NCI-H524 treated with DMSO at 0.1 percent for 48 hours (cell line): ENCODE results near the gene PRPSAP2.

Experiments used
- DNase-seq: peaks from one replicate; lab custom pipeline; 2025; lab: John Stamatoyannopoulos, UW

The PRPSAP2 gene

GRCh38 chr17:18962494-18962815, 104.5 kb downstream of the PRPSAP2 start:
- no peak for DNase-seq

DNA sequence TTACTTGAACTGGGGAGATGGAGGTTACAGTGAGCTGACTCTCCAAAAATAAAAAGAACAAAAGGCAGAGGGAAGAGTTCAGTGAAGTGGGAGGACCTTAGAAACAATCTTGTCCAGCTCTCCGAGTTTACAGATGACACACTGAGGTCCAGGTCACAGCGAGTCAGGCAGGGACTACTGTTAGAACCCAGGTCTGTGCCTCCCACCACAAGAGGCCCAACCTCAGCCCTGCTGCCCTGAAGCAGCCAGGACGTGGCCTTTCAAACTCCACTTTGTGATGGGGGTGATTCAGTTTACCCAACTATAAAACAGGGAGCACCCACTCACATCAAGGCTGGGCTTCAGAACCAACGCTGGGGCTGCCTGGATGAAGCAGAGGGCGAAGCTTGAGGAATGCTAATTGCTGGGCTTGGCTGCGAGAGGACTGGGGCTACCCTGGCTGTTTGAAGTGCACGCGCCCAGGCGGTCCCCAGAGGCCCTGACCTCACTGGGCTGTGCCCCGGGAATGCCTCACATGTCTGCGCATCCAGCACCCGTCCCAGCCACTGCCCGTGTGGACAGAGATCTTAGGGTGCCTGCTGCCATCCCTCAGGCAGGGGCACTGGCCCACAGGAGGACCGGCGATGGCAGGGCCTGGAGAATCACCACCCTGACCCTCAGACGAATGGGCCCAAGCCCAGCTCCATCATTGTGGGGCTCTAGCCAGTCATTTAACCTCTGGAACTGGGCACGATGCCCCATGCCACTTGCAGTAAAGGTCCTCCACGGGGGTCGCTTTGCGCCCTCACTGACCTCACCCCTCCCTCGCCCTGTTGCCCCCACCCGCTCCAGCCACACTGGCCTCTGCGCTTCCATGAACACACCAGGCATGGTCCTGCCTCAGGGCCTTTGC, 105.4 kb downstream of the PRPSAP2 start:
- no peak for DNase-seq

- no peak for DNase-seq
These were observed 106.1 kb downstream of the PRPSAP2 start for GRCh38 chr17:18964018-18964351.

DNA sequence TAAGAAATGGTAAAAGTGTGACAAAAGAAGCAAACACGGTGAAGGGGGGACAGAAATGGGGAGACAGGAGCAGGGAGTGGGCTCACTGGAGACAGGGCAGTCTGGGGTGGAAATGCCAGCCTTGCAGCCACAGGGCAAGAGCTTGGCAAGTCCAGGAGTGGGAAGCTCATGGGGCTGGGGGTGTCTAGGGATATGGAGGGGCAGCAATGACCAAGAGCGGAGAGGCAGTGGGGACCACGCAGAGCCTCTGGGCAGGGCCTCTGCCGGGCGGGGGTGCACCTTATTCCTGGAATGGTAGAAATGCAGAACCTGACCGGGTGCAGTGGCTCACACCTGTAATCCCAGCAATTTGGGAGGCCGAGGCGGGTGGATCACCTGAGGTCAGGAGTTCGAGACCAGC, 106.6 kb downstream of the PRPSAP2 start:
- no peak for DNase-seq

GRCh38 chr17:18965530-18966236, 107.8 kb downstream of the PRPSAP2 start:
- no peak for DNase-seq

DNA sequence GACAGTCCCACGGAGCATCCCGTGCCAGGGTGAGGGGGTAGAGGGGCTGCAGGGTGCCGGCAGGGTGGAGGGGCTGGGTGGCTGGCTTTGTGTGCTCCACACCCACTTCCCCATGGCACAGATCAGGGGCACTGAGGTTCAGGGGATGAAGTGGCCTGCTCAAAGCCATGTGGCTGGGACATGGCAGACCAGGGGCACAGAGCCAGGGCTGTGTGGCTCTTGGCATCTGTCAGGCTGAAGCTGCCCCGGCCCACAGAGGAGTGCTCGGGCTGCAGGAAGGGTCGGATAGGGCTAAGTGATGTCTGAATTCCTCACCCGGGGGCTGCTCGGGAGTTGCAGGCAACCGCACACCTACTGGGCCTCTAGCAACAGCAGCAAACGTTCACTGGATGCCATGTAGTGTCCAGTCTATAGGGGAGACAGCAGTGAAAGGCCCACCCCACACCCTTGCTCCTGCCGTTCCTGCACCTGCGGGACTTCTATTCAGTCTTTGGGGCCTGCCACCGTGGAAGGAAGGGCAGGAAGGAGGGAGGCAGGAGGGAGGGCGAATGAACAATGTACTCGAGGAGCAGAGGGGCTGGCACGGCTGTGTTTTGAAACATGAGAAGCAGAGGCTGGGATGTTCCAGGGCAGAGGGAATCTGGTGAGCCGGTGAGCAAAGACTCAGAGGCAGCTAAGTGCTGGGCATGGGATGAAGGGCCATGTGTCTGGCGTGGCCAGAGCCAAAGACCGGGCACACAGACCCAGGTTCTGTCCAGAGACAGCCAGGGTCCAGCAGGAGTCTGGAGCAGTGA, 109.1 kb downstream of the PRPSAP2 start:
- DNase-seq, result peak; percentile 23

DNA sequence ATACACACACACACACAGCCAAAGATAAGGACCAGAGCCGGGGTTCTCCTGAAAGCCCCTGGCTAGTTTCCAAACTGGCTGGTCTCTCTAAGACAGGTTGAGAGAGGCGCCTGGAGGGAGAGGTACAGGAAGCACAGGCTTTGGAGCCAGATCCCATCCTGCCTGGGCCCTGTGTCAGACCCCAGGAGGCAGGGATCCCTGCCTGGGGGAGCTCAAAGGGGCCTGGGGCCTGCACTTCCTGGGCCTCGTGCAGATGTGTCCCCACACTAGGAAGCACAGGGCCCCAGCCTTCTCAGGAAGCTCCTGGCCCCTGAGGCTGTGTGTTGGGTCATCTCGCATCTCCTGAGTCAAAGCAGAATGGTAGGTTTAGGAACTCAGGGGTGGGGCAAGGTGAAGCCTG, 110.0 kb downstream of the PRPSAP2 start:
- no peak for DNase-seq

GRCh38 chr17:18968345-18968744, 110.4 kb downstream of the PRPSAP2 start:
- no peak for DNase-seq

- DNase-seq, result no peak
These were observed 111.3 kb downstream of the PRPSAP2 start for GRCh38 chr17:18968945-18969887.

DNA sequence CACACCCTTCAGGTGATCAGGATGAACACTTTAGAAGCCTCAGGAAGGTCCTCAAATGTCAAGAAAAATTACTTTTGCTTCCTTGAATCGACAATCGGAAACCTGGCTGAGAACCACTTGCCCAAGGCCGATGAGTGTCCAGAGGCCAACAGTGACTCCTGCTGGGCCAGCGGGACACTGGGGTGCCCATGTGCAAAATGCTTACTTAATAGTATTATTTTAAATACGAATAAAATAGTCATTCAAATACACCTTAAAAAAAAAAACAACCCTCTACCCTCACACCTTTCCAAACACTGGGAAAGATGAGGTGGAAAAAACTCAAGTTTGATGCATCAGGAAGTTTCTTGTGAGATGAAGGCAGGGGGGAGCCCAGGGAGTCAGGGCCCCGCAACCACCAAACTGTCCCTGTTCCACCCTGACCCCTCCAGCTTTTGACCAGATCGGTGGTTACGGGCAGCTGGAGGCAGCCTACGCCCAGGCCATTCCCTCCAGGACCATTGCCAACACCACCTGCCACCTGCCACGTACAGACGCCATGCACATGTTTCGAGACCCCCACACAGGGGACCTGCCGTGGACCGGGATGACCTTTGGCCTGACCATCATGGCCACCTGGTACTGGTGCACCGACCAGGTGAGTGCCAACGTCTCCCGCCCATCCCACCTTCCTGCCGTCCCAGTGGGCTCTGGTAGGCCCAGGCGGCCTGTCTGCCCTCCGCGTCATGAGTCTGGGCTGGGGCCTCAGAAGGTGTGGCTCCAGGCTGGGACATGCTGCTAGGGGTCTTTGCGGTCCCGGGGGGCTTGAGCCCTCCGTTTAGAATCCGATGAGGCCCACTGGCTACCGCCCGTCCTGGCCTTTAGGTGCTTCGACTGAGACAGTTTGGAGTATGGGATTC, 112.9 kb downstream of the PRPSAP2 start:
- no peak for DNase-seq

DNA sequence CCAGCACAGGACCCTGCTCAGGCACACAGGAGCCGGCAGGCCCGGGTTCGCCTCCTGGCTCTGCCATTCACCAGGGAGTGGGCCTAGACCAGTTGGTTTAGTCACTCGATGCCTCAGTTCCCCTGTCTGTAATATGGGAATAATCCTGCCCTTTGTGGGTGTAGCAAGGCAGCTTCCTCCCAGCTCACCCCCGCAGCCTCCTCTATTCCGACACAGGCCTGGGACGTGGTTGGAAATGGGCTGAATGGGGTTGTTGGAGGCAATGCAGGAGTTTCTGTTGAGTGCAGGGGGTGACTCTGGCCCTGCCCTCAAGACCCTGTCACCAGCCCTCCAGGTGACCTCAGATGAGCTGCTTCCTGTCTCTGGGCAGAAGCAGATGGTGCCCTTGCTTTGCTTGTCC, 113.9 kb downstream of the PRPSAP2 start:
- no peak for DNase-seq

DNA sequence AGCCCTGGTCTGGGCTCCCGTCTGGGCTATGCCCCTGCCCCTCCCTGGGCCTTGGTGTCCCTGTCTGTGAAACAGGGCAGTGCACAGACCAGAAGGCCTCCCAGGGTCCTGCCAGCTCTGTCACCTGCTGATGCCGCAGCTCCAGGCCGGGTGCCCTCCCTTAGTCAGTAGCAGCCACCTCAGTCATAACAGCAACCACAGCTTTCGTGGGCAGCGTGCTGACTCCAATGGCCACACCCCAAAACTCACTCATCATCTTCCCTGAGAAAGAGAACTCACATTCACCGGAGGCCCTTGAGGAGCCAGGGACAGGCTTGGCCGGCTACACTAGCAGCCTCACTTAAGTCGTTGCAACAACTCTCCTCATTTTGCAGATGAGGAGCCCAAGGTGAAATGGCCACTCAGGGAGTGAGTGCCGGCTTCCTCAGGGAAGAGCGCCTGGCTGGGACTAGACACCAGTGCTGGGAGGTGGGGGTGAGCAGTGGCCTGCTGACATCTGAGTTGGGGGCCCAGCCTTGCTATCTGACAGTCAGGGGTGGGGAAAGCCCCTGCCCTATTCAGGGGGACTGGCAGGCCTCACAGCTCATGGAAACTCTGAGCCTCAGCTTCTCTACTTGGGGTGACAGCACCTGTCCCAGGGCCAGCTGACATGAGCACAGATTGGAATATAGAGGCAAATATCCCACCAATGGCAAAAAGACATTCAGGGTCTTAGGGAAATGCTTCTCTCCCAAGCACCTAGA, 116.6 kb downstream of the PRPSAP2 start:
- DNase-seq, result no peak

- no peak for DNase-seq
These were observed 117.7 kb downstream of the PRPSAP2 start for GRCh38 chr17:18975597-18975996.

DNA sequence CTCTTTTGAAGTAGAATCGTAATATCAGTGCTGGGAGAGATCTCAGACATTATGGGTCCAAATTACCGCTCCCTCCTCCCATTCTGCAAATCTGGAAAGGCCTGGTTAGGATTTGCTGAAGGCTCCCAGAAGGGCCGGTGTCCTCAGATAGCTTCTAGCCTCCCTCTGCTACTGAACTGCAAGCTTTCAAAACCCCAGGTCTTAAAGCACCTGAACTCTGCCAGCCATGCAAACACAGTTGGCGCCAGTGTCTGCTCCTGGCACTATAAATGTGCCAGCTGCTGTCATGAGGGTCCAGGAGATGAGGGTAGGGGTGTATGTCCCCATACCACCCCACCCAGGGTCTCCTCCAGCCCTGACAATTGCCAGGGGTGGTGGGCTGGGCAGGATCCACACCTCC, 118.3 kb downstream of the PRPSAP2 start:
- DNase-seq, result no peak

DNA sequence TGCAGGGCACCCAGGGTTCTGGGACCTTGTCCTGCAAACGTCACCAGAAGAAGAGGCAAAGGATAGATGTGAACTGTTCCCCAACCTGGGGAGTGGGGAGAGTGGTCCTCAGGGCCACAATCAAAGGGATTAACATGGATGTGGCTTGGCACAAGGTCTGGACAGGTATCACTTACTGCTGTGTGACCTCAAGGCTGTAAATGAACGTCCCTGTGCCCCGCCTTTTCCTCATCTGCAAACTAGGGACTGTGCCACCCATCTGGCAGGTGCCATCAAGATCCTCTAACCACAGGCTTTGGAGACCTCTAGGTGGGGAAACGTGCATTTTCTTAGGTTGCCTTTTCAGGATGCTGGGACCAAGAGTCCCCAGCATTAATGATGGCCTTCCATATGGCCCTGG, 119.1 kb downstream of the PRPSAP2 start:
- no peak for DNase-seq

- DNase-seq, result no peak
These were observed 119.7 kb downstream of the PRPSAP2 start for GRCh38 chr17:18977646-18978045.

GRCh38 chr17:18978050-18978449, 120.1 kb downstream of the PRPSAP2 start:
- DNase-seq, result no peak

DNA sequence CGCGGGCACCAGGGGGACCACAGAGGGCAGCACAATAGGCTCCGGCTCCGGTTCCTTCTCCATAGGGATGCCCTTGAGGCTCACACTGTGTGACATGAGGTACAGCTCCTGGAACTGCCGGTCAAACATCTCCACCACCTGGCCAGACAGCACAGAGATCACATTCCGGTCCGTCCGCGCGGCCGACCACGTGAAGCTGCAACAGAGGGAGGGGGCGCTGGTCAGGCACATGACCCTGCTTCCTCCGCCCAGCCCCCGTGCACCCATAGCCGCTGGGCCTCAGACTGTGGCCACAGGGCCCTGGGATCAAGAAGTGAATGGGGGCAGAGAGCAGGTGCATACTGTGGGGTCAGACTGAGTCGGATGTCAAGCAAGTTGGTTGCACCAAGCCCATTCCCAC, 120.7 kb downstream of the PRPSAP2 start:
- DNase-seq, result no peak
